CD4-positive, alpha-beta memory T cell (primary cell): ENCODE results near the gene DRC3. TPM values are rescaled to one million over a fixed set of nuclear protein-coding genes. Genes with fewer than 3 reads are reported as not detected.
A peak's percentile ranks its signal among the peaks of the same experiment; 100 is the strongest.
"Not testable (repeated sequence)": the region's sequence is repeated elsewhere in the genome, so short reads cannot be mapped to it uniquely, and the experiment has no call there.

Experiments
- CTCF ChIA-PET: fragments of 350-600 bp; sonication (Branson Sonifier 250); formaldehyde crosslinking; loops from one replicate; lab custom pipeline; 2021; ENCODE audit warnings: inconsistent platforms; ENCODE audit not compliant: partially characterized antibody; lab: Charles Lee
- POLR2A ChIA-PET: fragments of 350-600 bp; sonication (Branson Sonifier 250); formaldehyde crosslinking; loops from one replicate; lab custom pipeline; 2021; ENCODE audit not compliant: partially characterized antibody; lab: Charles Lee
- DNase-seq, 5 donors: peaks; one replicate each; pipeline versions ENCODE4 v3.0.0 to v3.0.0-alpha.2; 2020 to 2022; ENCODE audit warnings: mixed read lengths in 1 of 5
- H3K27ac ChIP-seq: one replicate; pipeline ENCODE4 v1.7.0; 2013; ENCODE audit warnings: low read depth, low read length
- H3K27me3 ChIP-seq: 2 replicates; pipeline ENCODE4 v1.7.0; 2013; ENCODE audit warnings: mild to moderate bottlenecking, low read length, moderate library complexity; ENCODE audit not compliant: insufficient read depth
- H3K36me3 ChIP-seq: 2 replicates; pipeline ENCODE4 v1.7.0; 2013; ENCODE audit warnings: mild to moderate bottlenecking, low read length, moderate library complexity; ENCODE audit not compliant: insufficient read depth
- H3K4me1 ChIP-seq: 2 replicates; pipeline ENCODE4 v1.7.0; 2013; ENCODE audit warnings: mild to moderate bottlenecking, low read length, moderate library complexity; ENCODE audit not compliant: insufficient read depth
- H3K4me3 ChIP-seq, 2 donors: one replicate each; pipeline ENCODE4 v1.7.0; 2013; ENCODE audit warnings: low read length in 2 of 2, mild to moderate bottlenecking in 1 of 2
- H3K9me3 ChIP-seq, 2 donors: one replicate each; pipeline ENCODE4 v1.7.0; 2013; ENCODE audit warnings: low read length in 2 of 2, control low read depth in 1 of 2; ENCODE audit not compliant: control insufficient read depth in 1 of 2
- H3K27ac Mint-ChIP-seq, 7 donors: one replicate each; pipeline ENCODE4 v1.8.0; 2020 to 2021; ENCODE audit warnings: mixed read lengths in 7 of 7, mild to moderate bottlenecking in 6 of 7, inconsistent platforms in 3 of 7, moderate library complexity in 3 of 7
- H3K27me3 Mint-ChIP-seq, 2 donors: one replicate each; pipeline ENCODE4 v1.8.0; 2020 to 2021; ENCODE audit warnings: mixed read lengths in 2 of 2
- H3K36me3 Mint-ChIP-seq, 2 donors: one replicate each; pipeline ENCODE4 v1.8.0; 2020 to 2021; ENCODE audit warnings: mixed read lengths in 2 of 2, inconsistent platforms in 1 of 2, mild to moderate bottlenecking in 1 of 2
- H3K4me1 Mint-ChIP-seq, 4 donors: one replicate each; pipeline ENCODE4 v1.8.0; 2020 to 2021; ENCODE audit warnings: mixed read lengths in 4 of 4, mild to moderate bottlenecking in 1 of 4
- H3K4me3 Mint-ChIP-seq, 8 donors: one replicate each; pipeline ENCODE4 v1.8.0; 2020 to 2021; ENCODE audit warnings: mixed read lengths in 8 of 8, mild to moderate bottlenecking in 7 of 8, moderate library complexity in 6 of 8, inconsistent platforms in 3 of 8
- H3K9me3 Mint-ChIP-seq, 8 donors: one replicate each; pipeline ENCODE4 v1.8.0; 2020 to 2021; ENCODE audit warnings: mixed read lengths in 8 of 8, mild to moderate bottlenecking in 5 of 8, inconsistent platforms in 3 of 8, moderate library complexity in 1 of 8
- intact Hi-C: fragments of 100-400 bp; cut with micrococcal nuclease; formaldehyde crosslinking; loops from one replicate; pipeline ENCODE4 v1.15.1; 2023
- polyA plus RNA-seq, 2 donors: library from polyadenylated mRNA; unstranded; fragments of 300-500 nt; fragmentation: Illumina TruSeq; gene quantifications; one replicate each; pipeline ENCODE4 v1.2.3, GENCODE V29; 2021
- total RNA-seq, 2 experiments: library from RNA; stranded (reverse); gene quantifications; one replicate each; pipeline ENCODE4 v1.2.3, GENCODE V29; 2021

Gene DRC3
- total and polyA plus RNA-seq, 4 experiments from 2014 or later: 0.24 to 0.67 (median 0.64) TPM; not detected in 1

DNA sequence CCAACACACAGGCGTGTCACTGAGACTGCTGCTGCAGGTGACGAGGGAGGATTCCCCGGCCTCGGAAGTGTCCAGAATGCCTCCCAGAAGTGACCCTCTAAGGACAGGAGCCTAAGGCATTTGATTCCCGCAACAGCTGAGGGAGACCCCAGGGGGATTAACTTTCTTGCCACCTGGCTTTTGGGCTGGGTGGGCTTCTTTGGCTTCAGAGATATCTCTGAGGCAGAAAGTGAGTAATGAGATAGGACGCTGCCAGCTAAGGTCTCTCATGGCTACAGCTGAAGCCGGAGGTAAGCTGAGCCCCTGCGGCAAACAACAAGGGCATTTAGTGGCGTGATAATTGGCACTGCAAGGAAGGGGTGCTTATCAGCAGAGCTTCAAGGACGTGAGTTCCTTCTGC is 17.0 kb downstream of the DRC3 start:
- POLR2A ChIA-PET: no interaction called here

GRCh38 chr17:17990282-17990681 is 17.6 kb downstream of the DRC3 start:
- no peaks in the 10 kb centered on the region for H3K4me1 Mint-ChIP-seq
- CTCF ChIA-PET: no interaction called here
- H3K4me3 Mint-ChIP-seq: no peak overlapping the region
- Histone ChIP-seq H3K4me3 (no peak overlapping the region), H3K27me3 (no peaks in the 10 kb centered on the region), H3K27ac (no peak overlapping the region), H3K36me3 (no peaks in the 10 kb centered on the region), H3K4me1 (no peaks in the 10 kb centered on the region), H3K9me3 (no peaks in the 10 kb centered on the region)
- no peak for DNase-seq
- peak overlapping the region in 1 of 7 donors; percentile 66 for H3K27ac Mint-ChIP-seq
- no peaks in the 10 kb centered on the region for H3K36me3 Mint-ChIP-seq
- intact Hi-C loops: no loop called here
- no peaks in the 10 kb centered on the region for H3K27me3 Mint-ChIP-seq
- H3K9me3 Mint-ChIP-seq: no peaks in the 10 kb centered on the region
- POLR2A ChIA-PET: no interaction called here

More for the DNA sequence above, 17.0 kb downstream of the DRC3 start:
- Histone ChIP-seq H3K27ac (no peak overlapping the region), H3K9me3 (no peaks in the 10 kb centered on the region), H3K27me3 (no peaks in the 10 kb centered on the region), H3K4me1 (no peaks in the 10 kb centered on the region), H3K4me3 (no peak overlapping the region), H3K36me3 (no peaks in the 10 kb centered on the region)
- no peaks in the 10 kb centered on the region for H3K9me3 Mint-ChIP-seq
- intact Hi-C loops: no loop called here
- H3K27ac Mint-ChIP-seq: no peak overlapping the region
- no peaks in the 10 kb centered on the region for H3K27me3 Mint-ChIP-seq
- H3K36me3 Mint-ChIP-seq: no peaks in the 10 kb centered on the region
- H3K4me3 Mint-ChIP-seq: no peak overlapping the region
- no peak for DNase-seq
- no peaks in the 10 kb centered on the region for H3K4me1 Mint-ChIP-seq
- CTCF ChIA-PET: no interaction called here

GRCh38 chr17:17993366-17993765 is 20.7 kb downstream of the DRC3 start:
- no peaks in the 10 kb centered on the region for H3K27me3 Mint-ChIP-seq
- Histone ChIP-seq H3K27me3 (no peaks in the 10 kb centered on the region), H3K36me3 (no peaks in the 10 kb centered on the region), H3K9me3 (no peaks in the 10 kb centered on the region), H3K27ac (no peak overlapping the region), H3K4me3 (no peak overlapping the region), H3K4me1 (no peaks in the 10 kb centered on the region)
- H3K4me1 Mint-ChIP-seq: no peaks in the 10 kb centered on the region
- intact Hi-C loops: no loop called here
- no peaks in the 10 kb centered on the region for H3K9me3 Mint-ChIP-seq
- DNase-seq: no peak
- H3K36me3 Mint-ChIP-seq: no peaks in the 10 kb centered on the region
- peak overlapping the region in 1 of 7 donors; percentile 27 for H3K27ac Mint-ChIP-seq
- no peak overlapping the region for H3K4me3 Mint-ChIP-seq
- ChIA-PET CTCF (no interaction called here), POLR2A (no interaction called here)

GRCh38 chr17:17993852-17994251 is 21.2 kb downstream of the DRC3 start:
- Histone ChIP-seq H3K36me3 (no peaks in the 10 kb centered on the region), H3K4me3 (no peak overlapping the region), H3K9me3 (no peaks in the 10 kb centered on the region), H3K27ac (no peak overlapping the region), H3K27me3 (no peaks in the 10 kb centered on the region), H3K4me1 (no peaks in the 10 kb centered on the region)
- intact Hi-C loops: no loop called here
- no peaks in the 10 kb centered on the region for H3K36me3 Mint-ChIP-seq
- ChIA-PET CTCF (no interaction called here), POLR2A (no interaction called here)
- DNase-seq: no peak
- H3K4me1 Mint-ChIP-seq: no peaks in the 10 kb centered on the region
- no peaks in the 10 kb centered on the region for H3K27me3 Mint-ChIP-seq
- no peak overlapping the region for H3K27ac Mint-ChIP-seq
- H3K4me3 Mint-ChIP-seq: no peak overlapping the region
- H3K9me3 Mint-ChIP-seq: no peaks in the 10 kb centered on the region

GRCh38 chr17:17994271-17995069 is 21.8 kb downstream of the DRC3 start:
- H3K36me3 ChIP-seq: no peaks in the 10 kb centered on the region
- H3K9me3 ChIP-seq: no peaks in the 10 kb centered on the region
- Mint-ChIP-seq H3K9me3 (no peaks in the 10 kb centered on the region), H3K27me3 (no peaks in the 10 kb centered on the region), H3K36me3 (no peaks in the 10 kb centered on the region), H3K4me3 (no peak overlapping the region), H3K4me1 (no peaks in the 10 kb centered on the region), H3K27ac (peak overlapping the region in 3 of 7 donors; percentile 11 to 77 (median 27))
- intact Hi-C loops: no loop called here
- H3K27ac ChIP-seq: no peak overlapping the region
- H3K4me1 ChIP-seq: no peaks in the 10 kb centered on the region
- DNase-seq: no peak
- CTCF ChIA-PET: no interaction called here
- H3K27me3 ChIP-seq: no peaks in the 10 kb centered on the region
- POLR2A ChIA-PET: no interaction called here
- H3K4me3 ChIP-seq: no peak overlapping the region

- H3K27ac ChIP-seq, DNase-seq, POLR2A ChIA-PET, H3K27me3 ChIP-seq, intact Hi-C loops, H3K4me3 ChIP-seq, H3K36me3 Mint-ChIP-seq, H3K36me3 ChIP-seq, H3K4me1 Mint-ChIP-seq, H3K27ac Mint-ChIP-seq, H3K4me1 ChIP-seq, H3K4me3 Mint-ChIP-seq, H3K9me3 Mint-ChIP-seq, H3K27me3 Mint-ChIP-seq, H3K9me3 ChIP-seq: not testable (repeated sequence)
- CTCF ChIA-PET: interaction anchor here (0.9 kb wide), 1 partner anchor 184 kb away, joined by 3 read pairs; no protein-coding TSS in a partner anchor
Observed at GRCh38 chr17:17995887-17996286, 23.2 kb downstream of the DRC3 start.

DNA sequence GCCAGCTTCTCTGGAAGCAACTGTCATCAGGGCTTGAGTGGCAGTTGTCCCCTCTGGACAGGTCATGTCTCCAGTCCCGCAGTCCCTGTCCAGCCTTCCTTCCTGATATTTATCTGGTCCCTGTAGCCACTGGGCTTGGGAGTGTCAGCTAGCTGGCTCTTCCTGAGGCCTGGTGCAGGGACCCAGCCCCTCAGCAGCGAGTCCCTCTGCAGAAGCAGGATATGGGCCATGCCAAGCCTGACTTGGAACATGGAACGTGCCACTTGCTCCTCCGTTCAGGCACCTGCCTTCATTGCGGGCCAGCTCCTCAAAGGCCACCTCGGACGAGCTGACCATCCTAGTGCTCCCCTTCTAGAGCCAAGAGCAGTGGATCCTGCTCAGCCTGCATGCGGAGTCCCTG is 26.3 kb downstream of the DRC3 start:
- Histone ChIP-seq H3K27me3 (no peaks in the 10 kb centered on the region), H3K9me3 (no peaks in the 10 kb centered on the region), H3K4me3 (no peak overlapping the region), H3K4me1 (no peaks in the 10 kb centered on the region), H3K36me3 (no peaks in the 10 kb centered on the region), H3K27ac (no peak overlapping the region)
- POLR2A ChIA-PET: no interaction called here
- no peaks in the 10 kb centered on the region for H3K36me3 Mint-ChIP-seq
- no peaks in the 10 kb centered on the region for H3K9me3 Mint-ChIP-seq
- CTCF ChIA-PET: interaction anchor here (0.7 kb wide), 1 partner anchor 80 kb away, joined by 3 read pairs; no protein-coding TSS in a partner anchor
- intact Hi-C loops: no loop called here
- H3K27me3 Mint-ChIP-seq: no peaks in the 10 kb centered on the region
- H3K4me1 Mint-ChIP-seq: no peaks in the 10 kb centered on the region
- no peak for DNase-seq
- H3K27ac Mint-ChIP-seq: peak overlapping the region in 1 of 7 donors; percentile 42
- no peak overlapping the region for H3K4me3 Mint-ChIP-seq
